Hindlimb muscle (tissue), 1 donor: ENCODE data around the gene RSRC1. TPM values are rescaled to one million over a fixed set of nuclear protein-coding genes. Genes with fewer than 3 reads are reported as not detected.
"Not testable (repeated sequence)": the region's sequence is repeated elsewhere in the genome, so short reads cannot be mapped to it uniquely, and the experiment has no call there.

Experiments
- DNase-seq: peaks from one replicate; pipeline ENCODE4 v3.0.0-alpha.2; 2013
- polyA plus RNA-seq: library from polyadenylated mRNA; unstranded; fragments of 120-200 nt; gene quantifications from one replicate; pipeline ENCODE4 v1.2.1, GENCODE V29; 2013; ENCODE audit not compliant: insufficient read length

Gene RSRC1
- polyA plus RNA-seq, 1 donor = 19.9 TPM

DNA sequence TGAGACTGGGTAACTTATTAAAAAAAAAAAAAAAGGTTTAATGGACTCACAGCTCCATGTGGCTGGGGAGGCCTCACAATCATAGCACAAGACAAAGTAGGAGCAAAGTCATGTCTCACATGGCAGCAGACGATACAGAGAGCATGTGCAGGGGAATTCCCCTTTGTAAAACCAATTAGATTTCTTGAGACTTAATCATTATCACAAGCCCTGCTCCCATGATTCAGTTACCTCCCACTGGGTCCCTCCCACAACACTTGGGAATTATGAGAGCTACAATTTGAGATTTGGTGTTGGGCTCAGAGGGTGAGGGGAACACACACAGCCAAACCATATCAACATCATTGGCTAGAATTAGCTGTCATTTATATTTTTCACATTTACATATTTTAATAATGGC, 221.0 kb downstream of the RSRC1 start:
- no peak for DNase-seq

DNA sequence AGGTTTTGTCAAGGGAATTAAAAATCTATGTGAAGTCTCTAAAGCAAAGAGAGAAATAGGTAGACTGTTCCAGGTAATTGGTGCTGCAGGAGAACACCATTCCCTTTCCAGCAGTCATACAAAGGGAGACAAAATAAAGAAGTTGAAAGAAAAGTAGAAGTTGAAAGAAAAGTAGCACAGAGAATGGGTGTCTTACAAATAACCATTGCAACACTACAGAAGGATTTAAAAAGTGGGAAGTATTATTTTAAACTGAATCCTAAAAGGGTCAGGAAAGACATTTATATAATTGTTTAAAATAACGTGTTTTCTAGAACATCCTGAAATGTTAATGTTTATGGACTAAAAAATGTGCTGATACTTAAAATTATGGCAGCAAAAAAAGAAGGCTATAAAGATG, 223.8 kb downstream of the RSRC1 start:
- DNase-seq = no peak

DNA sequence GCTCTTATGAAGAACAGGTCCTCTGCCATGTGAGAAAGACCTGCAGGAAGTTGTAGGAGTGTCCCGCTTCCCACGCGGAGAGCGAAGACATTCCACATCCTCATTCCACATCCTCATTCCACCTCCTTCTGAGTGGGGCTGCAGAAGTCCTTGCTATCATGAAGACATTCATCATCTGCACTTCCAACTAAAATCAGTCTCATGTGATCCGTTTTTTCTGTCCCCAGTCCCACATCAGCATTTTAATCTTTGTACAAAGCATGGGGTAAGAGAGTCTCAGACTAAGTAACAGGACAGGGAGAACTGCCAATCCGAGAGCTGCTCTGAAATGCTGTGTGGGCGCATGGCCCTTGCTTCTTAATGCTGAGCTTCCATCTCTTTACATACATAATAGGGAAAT, 227.2 kb downstream of the RSRC1 start:
- DNase-seq = no peak

DNA sequence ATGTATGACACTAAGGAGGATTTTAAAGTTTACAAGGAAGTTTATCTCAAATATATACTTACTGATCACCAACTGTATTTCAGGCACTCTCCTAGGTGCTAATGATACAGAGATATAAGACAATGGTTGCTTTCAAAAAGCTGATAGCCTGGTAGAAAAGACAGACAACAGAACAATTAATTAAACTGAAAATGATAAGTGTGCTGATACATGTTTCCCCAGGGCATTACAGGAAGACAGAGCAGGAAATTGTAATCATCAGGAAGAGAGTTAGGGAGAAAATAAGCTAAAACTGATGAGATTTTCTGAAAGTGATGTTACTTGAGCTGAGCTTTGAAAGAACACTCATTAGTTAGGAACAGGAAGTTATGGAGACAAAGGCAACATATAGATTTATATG, 229.7 kb downstream of the RSRC1 start:
- DNase-seq = no peak

DNA sequence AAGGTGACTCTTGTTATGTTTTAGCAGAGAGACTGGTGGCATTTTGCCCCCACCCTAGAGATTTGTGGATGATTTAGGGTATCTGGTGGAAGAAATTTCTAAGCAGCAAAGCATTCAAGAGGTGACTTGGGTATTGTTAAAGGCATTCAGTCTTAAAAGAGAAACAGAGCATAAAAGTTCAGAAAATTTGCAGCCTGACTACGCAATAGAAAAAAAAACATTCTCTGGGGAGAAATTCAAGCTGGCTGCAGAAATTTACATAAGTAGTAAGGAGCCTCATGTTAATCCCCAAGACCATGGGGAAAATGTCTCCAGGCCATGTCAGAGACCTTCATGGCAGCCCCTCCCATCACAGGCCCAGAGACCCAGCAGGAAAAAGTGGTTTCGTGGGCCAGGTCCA, 231.1 kb downstream of the RSRC1 start:
- not testable (repeated sequence) for DNase-seq

DNA sequence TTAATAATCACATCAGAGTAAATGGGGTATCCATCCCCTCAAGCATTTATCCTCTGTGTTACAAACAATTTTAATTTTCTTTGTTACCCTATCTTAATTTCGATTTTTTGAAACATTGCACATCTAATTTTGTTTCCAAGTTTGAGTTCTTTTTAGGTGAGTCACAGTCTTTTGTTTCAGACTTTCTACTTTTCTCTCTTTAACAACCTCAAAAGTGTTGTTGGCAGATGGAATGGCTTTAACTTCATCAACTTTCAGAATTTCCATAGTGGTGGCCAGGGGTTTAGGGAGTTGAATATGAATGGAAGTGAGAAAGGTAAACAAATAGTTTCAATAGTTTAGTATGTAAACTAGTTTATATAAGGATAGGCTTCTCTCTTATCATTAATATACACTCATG, 238.1 kb downstream of the RSRC1 start:
- DNase-seq = no peak

DNA sequence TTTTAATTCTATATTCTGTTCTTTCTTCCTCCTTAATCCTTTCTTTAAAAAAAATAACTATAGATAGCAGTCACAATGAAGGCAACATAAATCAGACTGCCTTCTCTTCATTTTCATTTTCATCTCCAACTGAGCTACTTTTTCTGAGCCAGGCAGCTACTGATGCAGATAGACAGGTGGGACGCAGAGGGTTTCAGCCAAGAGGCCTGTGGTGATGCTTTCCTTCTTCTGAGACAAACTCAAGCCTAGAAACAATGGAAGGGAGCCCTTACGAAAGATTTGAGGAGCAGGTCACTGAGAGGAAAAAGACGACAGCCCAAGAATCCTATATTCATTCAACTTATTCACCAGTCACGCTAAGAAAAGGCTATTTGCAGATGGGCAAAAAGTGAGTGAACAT, 241.1 kb downstream of the RSRC1 start:
- no peak for DNase-seq

DNA sequence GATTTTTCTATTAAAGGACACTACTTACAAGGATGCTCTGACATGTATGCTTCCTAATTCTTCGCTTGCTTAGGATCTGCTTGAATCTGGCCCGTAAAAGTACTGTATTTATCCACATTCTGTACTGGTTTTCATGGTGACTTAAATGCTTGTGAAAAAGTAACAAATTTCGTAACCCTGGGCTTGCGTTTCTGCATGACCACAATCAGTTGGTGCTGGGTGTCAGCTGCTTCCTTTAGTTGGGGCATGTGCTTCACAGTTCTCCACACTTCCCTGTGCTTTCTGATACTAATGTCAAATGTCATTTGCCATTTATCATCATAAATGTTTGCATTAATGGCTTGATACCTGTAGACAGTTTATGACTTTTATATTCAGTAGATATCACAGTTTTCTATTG, 242.7 kb downstream of the RSRC1 start:
- peak; percentile 5 for DNase-seq

DNA sequence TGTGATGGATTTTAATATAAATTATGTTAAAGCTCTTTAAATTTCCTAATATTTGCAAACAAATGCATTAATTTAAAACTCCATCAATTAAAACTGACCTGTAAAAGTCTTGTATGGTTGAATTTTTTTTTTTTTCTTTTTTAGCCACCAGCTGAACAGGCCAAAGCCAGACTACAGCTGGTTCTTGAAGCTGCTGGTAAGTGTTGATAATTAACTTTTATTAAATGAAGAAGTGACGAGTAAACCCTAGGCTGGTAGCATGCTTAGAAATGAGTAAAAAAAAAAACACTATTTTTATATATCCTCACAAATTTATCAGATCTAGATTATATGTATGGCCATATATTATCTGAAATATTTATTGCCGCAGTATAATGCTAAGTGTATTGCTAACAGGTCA, 244.8 kb downstream of the RSRC1 start:
- no peak for DNase-seq

DNA sequence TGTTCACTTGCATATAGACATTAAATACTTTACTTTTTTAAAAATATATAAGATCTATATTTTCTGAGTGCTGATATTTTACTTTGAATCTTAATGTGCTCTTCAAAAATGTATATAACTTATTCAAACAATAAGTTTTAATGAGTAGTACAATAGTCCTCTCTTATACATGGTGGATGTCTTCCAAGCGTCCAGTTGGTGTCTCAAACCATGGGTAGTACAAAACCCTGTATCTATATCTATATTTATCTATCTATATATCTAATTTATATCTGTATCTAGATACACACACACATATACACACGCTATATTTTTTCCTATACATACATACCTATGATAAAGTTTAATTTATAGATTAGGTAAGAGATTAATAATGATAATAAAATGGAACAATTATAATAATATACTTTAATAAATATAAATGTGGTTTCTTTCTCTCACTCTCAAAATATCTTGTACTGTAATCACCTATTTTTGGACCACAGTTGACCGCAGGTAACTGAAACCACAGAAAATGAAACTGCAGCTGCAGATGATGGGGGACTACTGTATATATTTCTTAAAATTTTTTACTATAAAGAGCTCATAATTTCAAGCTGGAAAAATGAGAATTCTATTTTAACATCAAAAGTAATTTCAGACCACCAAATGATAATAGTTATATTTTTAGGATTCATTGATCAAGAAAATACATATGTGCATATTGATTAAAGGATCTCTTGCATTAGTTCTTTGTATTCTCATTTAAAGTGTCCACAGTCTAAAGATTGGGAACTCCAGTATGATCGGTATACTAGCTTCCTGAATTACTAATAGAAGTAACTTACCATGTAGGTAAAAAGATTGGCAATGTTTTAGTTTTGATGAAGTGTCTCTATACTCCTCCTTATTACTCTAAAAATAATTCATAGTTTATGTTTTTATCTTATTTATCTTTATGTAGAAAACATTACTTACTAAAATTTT, 246.0 kb downstream of the RSRC1 start:
- no peak for DNase-seq

DNA sequence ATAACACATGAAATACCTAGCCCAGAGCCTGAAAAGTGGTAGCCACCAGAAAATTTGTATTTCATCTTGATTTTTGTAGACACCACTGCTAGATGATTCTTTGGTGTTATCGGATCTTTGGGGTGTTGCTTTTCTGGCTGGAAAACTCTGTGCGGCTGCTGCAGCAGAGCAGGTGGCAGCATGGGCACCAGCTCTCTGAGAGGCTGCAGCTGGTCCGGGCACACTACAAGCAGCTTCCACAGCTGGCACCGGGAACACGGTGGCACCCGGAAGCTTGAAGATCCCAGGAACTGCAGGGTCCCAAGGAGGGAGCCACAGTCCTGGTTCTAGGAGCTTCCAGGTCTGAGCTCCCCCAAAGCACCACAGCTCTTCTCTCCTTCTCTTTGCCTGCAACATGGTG, 249.4 kb downstream of the RSRC1 start:
- DNase-seq = no peak

DNA sequence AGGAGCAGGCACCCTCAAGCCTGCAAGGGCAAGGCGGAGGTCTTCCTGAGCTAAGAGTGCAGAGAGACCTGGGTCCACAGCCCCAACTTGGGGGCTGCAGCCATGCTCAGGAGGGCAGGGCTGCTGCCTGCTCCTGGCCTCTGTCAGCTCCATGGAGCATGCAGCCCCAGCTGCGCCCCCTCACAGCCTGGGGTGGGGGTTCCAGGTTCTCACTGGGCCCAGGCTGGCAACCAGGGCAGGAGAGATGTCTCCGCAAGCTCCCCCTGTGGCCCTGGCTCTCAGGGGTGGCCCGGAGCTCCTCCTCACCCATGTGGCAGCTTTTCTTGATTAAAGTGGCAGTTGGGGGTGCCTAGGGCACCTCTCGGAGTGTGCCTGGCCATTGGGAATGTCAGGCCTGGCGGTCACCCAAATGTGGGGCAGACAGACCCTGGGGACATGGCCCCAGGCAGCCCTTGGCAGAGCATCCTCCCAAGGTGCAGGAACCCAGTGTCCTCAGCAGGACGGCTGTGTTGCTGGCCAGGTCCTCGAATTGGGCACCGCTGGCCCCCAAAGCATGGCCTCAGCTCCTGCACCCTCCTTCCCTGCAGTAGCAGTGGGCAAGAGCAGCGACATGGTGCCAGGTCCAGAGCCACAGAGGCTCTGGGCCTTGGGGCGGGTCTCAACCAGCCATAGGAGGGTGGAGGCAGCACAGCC, 251.0 kb downstream of the RSRC1 start:
- DNase-seq = no peak

DNA sequence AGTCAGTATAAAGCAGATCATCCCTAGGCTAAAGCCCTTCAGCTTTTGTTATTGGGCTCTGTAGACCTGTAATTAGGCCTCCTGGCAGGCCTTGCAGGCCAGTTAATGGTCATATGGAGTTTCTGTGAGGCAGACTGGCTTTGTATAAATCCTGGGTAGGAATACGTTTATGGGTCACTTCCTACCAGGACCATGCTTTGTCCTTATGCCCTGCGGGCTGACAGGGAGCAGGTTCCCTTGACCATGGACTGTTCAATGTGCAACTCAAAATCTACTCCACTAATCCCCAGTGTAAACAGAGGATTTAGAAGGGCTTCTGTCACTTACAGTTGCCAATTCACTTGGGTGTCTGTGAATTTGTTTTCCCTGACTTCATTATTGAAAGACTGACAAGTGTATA, 258.4 kb downstream of the RSRC1 start:
- DNase-seq = no peak

DNA sequence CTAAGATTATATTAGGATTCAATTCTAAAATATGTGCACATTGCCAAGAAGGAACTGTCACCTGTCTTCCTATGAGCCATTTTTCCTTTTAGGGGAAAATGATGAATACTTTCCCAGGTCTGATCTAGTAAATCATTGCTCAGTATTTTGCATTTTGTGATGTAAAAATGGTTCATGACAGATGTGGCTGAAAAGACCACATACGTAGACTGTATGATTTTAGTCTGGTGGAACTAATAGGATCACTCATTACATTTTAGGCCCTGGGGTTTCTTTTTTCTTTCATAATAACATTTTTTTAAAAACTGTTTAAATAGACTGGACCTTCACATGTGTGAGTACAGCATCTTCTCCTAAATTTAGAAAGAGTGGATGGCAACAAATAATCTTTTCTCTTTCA, 259.4 kb downstream of the RSRC1 start:
- DNase-seq = no peak

DNA sequence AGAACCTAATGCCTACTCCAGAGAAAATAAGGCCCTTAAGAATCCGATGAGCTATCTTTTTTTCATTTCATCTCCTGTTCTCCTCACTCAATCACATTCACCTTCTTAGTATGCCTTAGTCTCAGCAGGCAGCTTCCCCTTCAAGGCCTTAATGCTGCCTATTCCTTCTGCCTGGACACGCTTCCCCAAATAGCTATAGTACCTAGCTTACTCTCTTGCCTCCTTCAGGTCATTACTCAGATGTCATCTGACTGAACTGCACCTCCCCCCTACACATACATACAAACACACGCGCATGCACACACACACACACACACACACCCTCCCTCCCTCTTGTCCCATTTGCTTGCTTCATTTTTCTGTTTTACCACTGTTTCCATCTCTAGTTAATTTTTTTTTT, 269.6 kb downstream of the RSRC1 start:
- no peak for DNase-seq

DNA sequence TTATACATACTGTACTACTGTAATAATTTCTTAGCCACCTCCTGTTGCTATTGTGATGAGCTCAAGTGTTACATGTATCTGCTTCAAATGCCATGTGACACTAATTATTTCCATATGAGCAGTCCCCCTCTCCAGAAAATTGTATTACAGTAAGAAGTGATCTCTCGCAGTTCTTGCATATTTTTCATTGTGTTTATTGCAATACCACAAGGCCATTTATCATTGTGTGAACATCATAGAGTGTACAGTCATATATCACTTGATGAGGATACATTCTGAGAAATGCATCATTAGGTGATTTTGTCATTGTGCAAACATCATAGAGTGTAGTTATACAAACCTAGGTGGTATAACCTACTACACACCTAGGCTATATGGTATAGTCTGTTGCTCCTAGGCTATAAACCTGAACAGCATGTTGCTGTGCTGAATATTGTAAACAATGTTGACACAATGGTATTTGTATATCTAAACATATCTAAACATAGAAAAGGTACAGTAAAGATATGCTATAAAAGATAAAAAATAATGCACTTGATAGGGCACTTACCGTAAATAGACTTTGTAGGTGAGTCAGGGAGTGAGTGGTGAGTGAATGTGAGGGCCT, 271.5 kb downstream of the RSRC1 start:
- DNase-seq = no peak

DNA sequence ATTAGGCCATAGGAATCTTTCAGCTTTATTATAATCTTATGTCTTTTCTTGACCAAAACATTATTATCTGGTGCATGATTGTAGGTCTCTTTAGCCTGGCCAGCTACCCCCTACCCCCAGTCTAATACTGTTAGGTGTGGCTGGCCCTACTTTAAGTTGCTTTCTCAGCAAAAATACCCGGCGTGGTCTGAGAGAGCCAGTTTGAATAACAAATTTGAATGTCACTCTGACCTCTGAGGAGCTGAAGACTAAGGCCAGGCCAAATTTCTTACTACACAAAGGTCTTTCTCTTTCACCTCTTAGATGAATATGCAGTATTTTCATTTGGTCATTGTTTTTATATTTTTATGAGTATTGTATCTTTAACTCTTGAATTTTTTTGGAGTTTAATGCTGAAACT, 272.6 kb downstream of the RSRC1 start:
- DNase-seq = no peak

DNA sequence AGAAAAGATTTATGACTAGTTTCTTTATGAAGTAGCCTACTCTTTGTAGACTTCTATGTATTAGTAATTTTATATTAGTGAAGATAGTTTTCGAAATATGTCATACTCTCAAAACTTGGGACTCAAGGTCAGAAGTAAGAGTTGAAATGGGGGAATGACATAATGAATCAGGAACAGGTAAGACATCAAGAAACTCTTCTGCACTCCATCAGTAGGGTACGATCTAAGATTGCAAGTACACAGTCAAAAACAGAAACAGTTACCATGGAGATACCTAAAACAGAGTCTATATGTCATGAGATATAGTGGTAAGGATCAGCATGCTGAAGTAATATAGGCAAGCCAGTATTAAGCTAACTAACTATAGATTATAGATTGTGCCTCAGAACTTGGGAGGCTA, 274.1 kb downstream of the RSRC1 start:
- DNase-seq = no peak

DNA sequence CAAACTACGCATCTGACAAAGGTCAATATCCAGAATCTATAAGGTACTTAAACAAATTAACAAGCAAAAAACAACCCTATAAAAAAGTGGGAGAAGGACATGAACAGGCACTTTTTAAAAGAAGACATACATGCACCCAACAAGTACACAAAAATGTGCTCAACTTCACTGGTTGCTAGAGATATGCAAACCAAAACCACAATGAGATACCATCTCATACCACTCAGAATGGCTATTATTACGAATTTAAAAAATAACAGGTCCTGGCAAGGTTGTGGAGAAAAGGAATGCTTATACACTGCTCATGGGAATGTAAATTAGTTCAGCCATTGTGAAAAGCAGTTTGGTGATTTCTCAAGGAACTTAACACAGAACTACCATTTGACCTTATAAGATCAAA, 285.5 kb downstream of the RSRC1 start:
- no peak for DNase-seq

DNA sequence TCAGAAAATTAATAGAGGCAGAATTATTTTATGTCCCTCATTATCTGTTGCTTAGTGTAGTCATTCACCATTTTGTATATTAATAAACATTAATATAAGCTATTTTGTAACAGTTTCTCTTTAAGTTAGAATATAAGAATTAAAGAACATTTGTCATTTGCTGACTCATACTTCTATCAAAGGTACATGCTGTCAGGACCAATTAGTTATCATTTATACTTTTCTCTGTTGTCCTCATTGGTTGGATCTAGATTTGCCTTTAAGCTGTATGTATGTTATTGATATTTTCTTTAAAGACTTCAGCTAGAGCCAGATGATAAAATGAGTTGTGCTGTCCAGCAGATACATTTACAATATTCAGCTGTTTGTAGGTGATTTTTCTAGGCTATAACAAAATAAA, 292.7 kb downstream of the RSRC1 start:
- DNase-seq = no peak

DNA sequence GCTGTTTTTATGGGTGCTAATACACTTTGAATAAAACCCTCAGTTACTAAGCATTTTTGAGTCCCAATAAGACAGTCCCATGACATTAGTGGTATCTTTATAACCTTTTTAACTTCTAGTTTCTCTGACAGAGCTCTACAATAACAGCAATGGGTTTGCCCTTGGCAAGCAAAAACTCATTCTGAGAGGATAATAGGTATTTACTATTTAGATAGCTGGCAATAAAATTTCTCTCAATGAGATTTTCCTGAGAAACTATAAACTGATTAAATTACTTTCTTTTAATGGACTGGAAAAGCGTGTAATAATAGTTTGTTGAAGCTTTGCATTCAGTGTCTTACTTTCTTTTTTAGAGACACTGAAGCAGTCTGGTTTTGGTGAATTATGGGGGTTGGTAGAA, 293.1 kb downstream of the RSRC1 start:
- DNase-seq = no peak

DNA sequence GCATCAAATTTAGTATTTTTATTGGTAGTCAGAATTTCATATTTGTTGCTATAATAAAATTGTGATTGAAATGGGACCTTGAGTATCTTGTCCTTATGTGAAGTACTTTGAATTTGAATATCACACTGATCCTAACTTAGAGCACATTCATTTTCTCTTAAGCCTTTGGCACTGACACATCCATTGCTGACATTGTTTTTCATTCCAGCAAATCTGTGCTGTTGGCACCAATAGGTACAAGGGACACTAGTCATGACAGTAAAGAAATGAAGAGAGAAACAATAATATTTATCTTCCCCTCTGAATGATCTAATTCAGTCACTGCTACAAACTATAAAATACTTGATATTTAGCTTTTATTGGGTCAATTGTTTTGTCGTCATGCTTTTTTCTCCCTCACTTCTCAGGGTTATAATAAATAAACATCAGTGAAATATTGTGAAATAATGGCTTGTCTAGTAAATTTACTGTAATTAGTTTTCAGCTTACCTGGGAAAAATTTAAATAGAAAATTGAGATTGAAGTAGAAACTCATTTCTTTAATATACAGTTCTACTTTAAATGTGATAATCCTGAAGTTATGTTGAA, 294.3 kb downstream of the RSRC1 start:
- no peak for DNase-seq

DNA sequence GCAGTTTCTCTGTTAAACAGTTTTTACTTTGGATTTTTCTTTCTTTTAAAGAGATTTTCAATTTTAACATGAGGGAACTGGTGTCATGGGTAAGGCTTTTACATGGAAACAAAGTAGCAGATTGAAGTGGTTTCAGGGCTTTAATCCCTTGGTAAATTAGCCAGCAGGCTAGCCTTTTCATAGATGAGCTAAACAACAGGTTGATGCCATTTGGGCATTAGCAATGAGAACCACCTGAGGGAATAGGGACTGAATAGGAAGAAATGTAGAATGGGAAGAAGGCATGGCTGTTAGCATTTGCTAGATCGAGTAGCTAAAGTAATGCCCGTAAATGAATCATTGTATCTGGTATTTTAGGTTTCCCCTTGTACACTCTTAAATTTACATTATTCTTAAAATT, 295.6 kb downstream of the RSRC1 start:
- DNase-seq = no peak
